GM10847 (cell line): ENCODE measurements around the gene ADAMTS2.

ENCODE experiments used
- POLR2A ChIP-seq: IDR thresholded peaks from 2 replicates; pipeline ENCODE4 v1.6.1; 2011; ENCODE audit not compliant: insufficient read length; ENCODE audit errors: extremely low read depth

Gene ADAMTS2

GRCh38 chr5:179138568-179138925 lies 206.7 kb downstream of the ADAMTS2 start:
- TF ChIP-seq POLR2A, result no peak

- no peak for TF ChIP-seq POLR2A
Observed at GRCh38 chr5:179137643-179138567, 207.4 kb downstream of the ADAMTS2 start.

- no peak for TF ChIP-seq POLR2A
Observed at GRCh38 chr5:179137016-179137642, 208.1 kb downstream of the ADAMTS2 start.

GRCh38 chr5:179135441-179136215 lies 209.6 kb downstream of the ADAMTS2 start:
- TF ChIP-seq POLR2A, result no peak

- no peak for TF ChIP-seq POLR2A
Observed at GRCh38 chr5:179135006-179135405, 210.3 kb downstream of the ADAMTS2 start.

GRCh38 chr5:179134511-179134910 lies 210.8 kb downstream of the ADAMTS2 start:
- no peak for TF ChIP-seq POLR2A

- no peak for TF ChIP-seq POLR2A
Observed at GRCh38 chr5:179132586-179133355, 212.5 kb downstream of the ADAMTS2 start.

GRCh38 chr5:179131886-179132585 lies 213.2 kb downstream of the ADAMTS2 start:
- no peak for TF ChIP-seq POLR2A

- TF ChIP-seq POLR2A, result no peak
Observed at GRCh38 chr5:179131321-179131835, 213.9 kb downstream of the ADAMTS2 start.

- TF ChIP-seq POLR2A, result no peak
Observed at GRCh38 chr5:179130101-179130681, 215.1 kb downstream of the ADAMTS2 start.

- no peak for TF ChIP-seq POLR2A
Observed at GRCh38 chr5:179129607-179130071, 215.6 kb downstream of the ADAMTS2 start.

GRCh38 chr5:179128976-179129375 lies 216.3 kb downstream of the ADAMTS2 start:
- TF ChIP-seq POLR2A, result no peak

GRCh38 chr5:179128041-179128365 lies 217.3 kb downstream of the ADAMTS2 start:
- no peak for TF ChIP-seq POLR2A
